HepG2 (cell line): ENCODE results near the gene FEV. TPM values are rescaled to one million over a fixed set of nuclear protein-coding genes. Genes with fewer than 3 reads are reported as not detected.

Experiments
- ATM ChIP-seq: fragments of 450-650 bp; IDR thresholded peaks from 2 replicates; pipeline ENCODE4 v1.7.1; 2017; ENCODE audit warnings: mild to moderate bottlenecking, borderline replicate concordance
- CHD4 ChIP-seq: fragments of 200-600 bp; sonication (generic); IDR thresholded peaks from 2 replicates; pipeline ENCODE4 v1.7.0; 2017; ENCODE audit warnings: mild to moderate bottlenecking, low read length, borderline replicate concordance
- KLF6 ChIP-seq: IDR thresholded peaks from 2 replicates; pipeline ENCODE4 v1.8.0; 2016; ENCODE audit warnings: missing biosample characterization, missing genetic modification reagents
- MAZ ChIP-seq, 2 experiments: sonication (generic) in 1 of 2; formaldehyde crosslinking in 1 of 2; IDR thresholded peaks; 2 replicates each; pipeline versions ENCODE4 v1.5.0 to v1.6.1; 2012 to 2020; ENCODE audit warnings: low read depth in 2 of 2, mild to moderate bottlenecking in 2 of 2, borderline replicate concordance in 1 of 2, improper control_type of control experiment in 1 of 2, low read length in 1 of 2, missing genetic modification reagents in 1 of 2, moderate library complexity in 1 of 2
- PITX1 ChIP-seq: sonication (generic); formaldehyde crosslinking; IDR thresholded peaks from 2 replicates; pipeline ENCODE4 v1.5.1; 2020; ENCODE audit warnings: mild to moderate bottlenecking, missing genetic modification reagents
- PLRG1 ChIP-seq: fragments of 450-650 bp; conservative IDR thresholded peaks from 2 replicates; pipeline ENCODE4 v1.6.1; 2016
- SNRNP70 ChIP-seq: fragments of 200-400 bp; formaldehyde crosslinking; IDR thresholded peaks from 2 replicates; pipeline ENCODE4 v1.6.1; 2017; ENCODE audit warnings: mild to moderate bottlenecking, low read depth, low read length, moderate library complexity
- SOX6 ChIP-seq, 2 experiments: fragments of 450-650 bp in 1 of 2; sonication (generic) in 1 of 2; formaldehyde crosslinking in 1 of 2; IDR thresholded peaks; 2 replicates each; pipeline versions ENCODE4 v1.4.0 to v1.6.1; 2017 to 2020; ENCODE audit warnings: antibody characterized with exemption in 1 of 2, mild to moderate bottlenecking in 1 of 2, missing genetic modification reagents in 1 of 2
- ZEB1 ChIP-seq: IDR thresholded peaks from 2 replicates; pipeline ENCODE4 v1.6.1; 2012; ENCODE audit warnings: mild to moderate bottlenecking, low read depth, inconsistent platforms; ENCODE audit not compliant: insufficient replicate concordance
- ZHX2 ChIP-seq, 2 experiments: sonication (generic) in 1 of 2; formaldehyde crosslinking in 1 of 2; IDR thresholded peaks; 2 replicates each; pipeline versions ENCODE4 v1.6.1 to v1.9.0; 2014 to 2022; ENCODE audit warnings: antibody characterized with exemption in 1 of 2, borderline replicate concordance in 1 of 2, inconsistent platforms in 1 of 2, low read depth in 1 of 2, missing genetic modification reagents in 1 of 2
- ZNF441 ChIP-seq: sonication (generic); formaldehyde crosslinking; IDR thresholded peaks from 2 replicates; pipeline ENCODE4 v1.7.0; 2021; ENCODE audit warnings: missing genetic modification reagents, borderline replicate concordance
- ZNF549 ChIP-seq: sonication (generic); formaldehyde crosslinking; IDR thresholded peaks from 2 replicates; pipeline ENCODE4 v1.5.0; 2020; ENCODE audit warnings: missing genetic modification reagents
- ZNF781 ChIP-seq: sonication (generic); formaldehyde crosslinking; IDR thresholded peaks from 2 replicates; pipeline ENCODE4 v1.5.1; 2020; ENCODE audit warnings: borderline replicate concordance, mild to moderate bottlenecking, missing genetic modification reagents; ENCODE audit errors: not compliant biosample characterization
- ZSCAN12 ChIP-seq: sonication (generic); formaldehyde crosslinking; IDR thresholded peaks from 2 replicates; pipeline ENCODE4 v1.9.0; 2021; ENCODE audit warnings: mild to moderate bottlenecking, missing genetic modification reagents
- ZSCAN30 ChIP-seq: sonication (generic); formaldehyde crosslinking; IDR thresholded peaks from 2 replicates; pipeline ENCODE4 v1.5.0; 2020; ENCODE audit warnings: mild to moderate bottlenecking, missing genetic modification reagents
- polyA plus RNA-seq, 8 experiments: library from polyadenylated mRNA; depleted of rRNA in 3 of 8; stranded (reverse) in 7 of 8; unstranded in 1 of 8; fragments of >200 nt; fragmentation: Illumina TruSeq in 4 of 8; extraction: Trizol in 4 of 8; gene quantifications; 2 replicates each; pipeline versions ENCODE4 v1.2.1 to v1.2.3, GENCODE V29; 2011 to 2016; ENCODE audit warnings: low read depth in 4 of 8, missing spikeins in 1 of 8, mixed read lengths in 1 of 8; ENCODE audit not compliant: insufficient read depth in 1 of 8
- total RNA-seq, 5 experiments: library from RNA; depleted of rRNA; stranded (reverse); fragments of >200 nt; fragmentation: Illumina TruSeq; extraction: Trizol; gene quantifications; 2 replicates each; pipeline ENCODE4 v1.2.3, GENCODE V29; 2016; ENCODE audit warnings: low read depth in 1 of 5
- TF ChIP-seq, protein P1 (sequence below): sonication (generic); formaldehyde crosslinking; IDR thresholded peaks from 2 replicates; pipeline ENCODE4 v1.4.0; 2020; ENCODE audit warnings: missing genetic modification reagents, borderline replicate concordance
- TF ChIP-seq, protein P2 (sequence below): sonication (generic); formaldehyde crosslinking; IDR thresholded peaks from 2 replicates; pipeline ENCODE4 v1.5.0; 2020; ENCODE audit warnings: missing genetic modification reagents

Gene FEV
- total and polyA plus RNA-seq, 2 of the 13 experiments (the other 11 are each of a cell fraction or from before 2014, with no cell fraction given): not detected

DNA sequence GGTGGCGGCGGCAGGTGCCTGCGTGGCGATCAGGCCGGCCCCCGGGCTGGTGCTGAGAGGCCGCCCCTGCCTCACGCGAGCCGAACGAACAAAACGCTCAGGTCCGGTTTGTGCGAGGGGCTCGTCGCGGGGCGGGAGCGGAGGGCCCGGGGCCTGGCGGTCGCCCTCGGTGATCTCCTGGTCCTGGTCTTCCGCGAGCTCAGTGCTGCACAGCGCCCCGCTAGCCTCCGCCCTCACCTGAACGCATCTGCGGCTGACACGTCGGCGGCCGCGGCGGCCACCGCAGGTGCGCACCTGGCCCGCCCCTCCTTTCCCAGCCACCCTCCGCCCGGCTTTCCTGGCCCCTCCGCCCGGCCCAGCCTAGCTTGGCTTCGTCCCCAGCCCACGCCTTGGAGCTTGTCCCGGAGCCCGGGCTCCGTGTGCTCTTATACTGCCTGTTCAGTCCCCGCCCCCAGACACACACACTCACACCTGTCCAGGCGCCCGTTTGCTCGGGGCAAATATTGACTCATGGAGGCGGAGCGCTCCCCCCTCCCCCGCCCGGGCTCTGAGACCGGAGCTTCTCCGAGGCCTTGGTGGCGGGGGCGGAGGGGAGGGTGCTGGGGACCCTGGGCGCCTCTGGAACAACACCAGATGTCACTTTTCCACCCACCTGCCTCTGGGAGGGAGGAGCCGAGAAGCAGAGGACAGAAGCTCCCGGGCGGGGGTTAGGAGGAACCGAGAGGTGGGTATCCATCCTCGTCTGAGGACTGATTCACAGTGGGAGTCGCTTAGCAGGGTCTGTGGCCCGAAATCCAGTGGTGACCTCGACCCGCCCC lies 16.8 kb upstream of the FEV start (continued):
- no peak for TF ChIP-seq SNRNP70
- TF ChIP-seq CHD4: no peak
- TF ChIP-seq PLRG1: no peak
- TF ChIP-seq ZNF441 (CRISPR knock-in tag): peak; percentile 63; the same call in 1 of the 2 replicates
- no peak for TF ChIP-seq ZSCAN30
- TF ChIP-seq SOX6 (IDR thresholded peaks at IDR 0.05): no peak
- peak; percentile 94 for TF ChIP-seq SOX6 (CRISPR knock-in tag; IDR thresholded peaks at IDR 0.05)
- no peak for TF ChIP-seq ZHX2 (IDR thresholded peaks at IDR 0.05; ENCODE audit: low read depth)
- peak; percentile 63; the same call in 1 of the 2 replicates for TF ChIP-seq ZHX2 (CRISPR knock-in tag; IDR thresholded peaks at IDR 0.05; ENCODE audit: borderline replicate concordance)
- TF ChIP-seq ZSCAN12: no peak
- no peak for TF ChIP-seq ATM
- no peak for TF ChIP-seq ZNF781 (CRISPR knock-in tag)
- no peak for TF ChIP-seq ZNF549
- TF ChIP-seq, protein P1, sequence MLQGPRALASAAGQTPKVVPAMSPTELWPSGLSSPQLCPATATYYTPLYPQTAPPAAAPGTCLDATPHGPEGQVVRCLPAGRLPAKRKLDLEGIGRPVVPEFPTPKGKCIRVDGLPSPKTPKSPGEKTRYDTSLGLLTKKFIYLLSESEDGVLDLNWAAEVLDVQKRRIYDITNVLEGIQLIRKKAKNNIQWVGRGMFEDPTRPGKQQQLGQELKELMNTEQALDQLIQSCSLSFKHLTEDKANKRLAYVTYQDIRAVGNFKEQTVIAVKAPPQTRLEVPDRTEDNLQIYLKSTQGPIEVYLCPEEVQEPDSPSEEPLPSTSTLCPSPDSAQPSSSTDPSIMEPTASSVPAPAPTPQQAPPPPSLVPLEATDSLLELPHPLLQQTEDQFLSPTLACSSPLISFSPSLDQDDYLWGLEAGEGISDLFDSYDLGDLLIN: no peak
- peak; percentile 91; the same call in 1 of the 2 replicates for TF ChIP-seq MAZ (IDR thresholded peaks at IDR 0.05; ENCODE audit: borderline replicate concordance, low read depth, low read length)
- TF ChIP-seq MAZ (CRISPR knock-in tag; IDR thresholded peaks at IDR 0.05; ENCODE audit: low read depth): peak; percentile 92
- peak; percentile 97 for TF ChIP-seq ZEB1
- no peak for TF ChIP-seq KLF6 (CRISPR knock-in tag)
- TF ChIP-seq, protein P2, sequence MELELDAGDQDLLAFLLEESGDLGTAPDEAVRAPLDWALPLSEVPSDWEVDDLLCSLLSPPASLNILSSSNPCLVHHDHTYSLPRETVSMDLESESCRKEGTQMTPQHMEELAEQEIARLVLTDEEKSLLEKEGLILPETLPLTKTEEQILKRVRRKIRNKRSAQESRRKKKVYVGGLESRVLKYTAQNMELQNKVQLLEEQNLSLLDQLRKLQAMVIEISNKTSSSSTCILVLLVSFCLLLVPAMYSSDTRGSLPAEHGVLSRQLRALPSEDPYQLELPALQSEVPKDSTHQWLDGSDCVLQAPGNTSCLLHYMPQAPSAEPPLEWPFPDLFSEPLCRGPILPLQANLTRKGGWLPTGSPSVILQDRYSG (CRISPR knock-in tag): no peak
- peak; percentile 93 for TF ChIP-seq PITX1 (CRISPR knock-in tag)
